Ishikawa (cell line): Measurements from ENCODE around the gene FCN1.

Source experiments
- CREB1 ChIP-seq: IDR thresholded peaks from 2 replicates; pipeline ENCODE4 v1.6.1; 2012; ENCODE audit warnings: low read depth
- EGR1 ChIP-seq: IDR thresholded peaks from 2 replicates; pipeline ENCODE4 v1.6.1; 2012
- EP300 ChIP-seq: IDR thresholded peaks from 2 replicates; pipeline ENCODE4 v1.6.1; 2012; ENCODE audit warnings: borderline replicate concordance
- NFIC ChIP-seq: IDR thresholded peaks from 2 replicates; pipeline ENCODE4 v1.6.1; 2012
- RAD21 ChIP-seq: IDR thresholded peaks from 2 replicates; pipeline ENCODE4 v1.6.1; 2012; ENCODE audit warnings: low read depth
- TAF1 ChIP-seq: IDR thresholded peaks from 2 replicates; pipeline ENCODE4 v1.6.1; 2012; ENCODE audit warnings: low read depth, mild to moderate bottlenecking
- TCF12 ChIP-seq: IDR thresholded peaks from 2 replicates; pipeline ENCODE4 v1.6.1; 2012; ENCODE audit warnings: low read depth
- TEAD4 ChIP-seq: IDR thresholded peaks from 2 replicates; pipeline ENCODE4 v1.6.1; 2012
- YY1 ChIP-seq: IDR thresholded peaks from 2 replicates; pipeline ENCODE4 v1.6.1; 2012; ENCODE audit warnings: low read depth
- ZBTB7A ChIP-seq: IDR thresholded peaks from 2 replicates; pipeline ENCODE4 v1.6.1; 2012; ENCODE audit warnings: low read depth
- TF ChIP-seq, protein P1 (sequence below): IDR thresholded peaks from 2 replicates; pipeline ENCODE4 v1.6.1; 2012; ENCODE audit warnings: low read depth, mild to moderate bottlenecking
- TF ChIP-seq, protein P2 (sequence below): IDR thresholded peaks from 2 replicates; pipeline ENCODE4 v1.6.1; 2012
- TF ChIP-seq, protein P3 (sequence below): IDR thresholded peaks from 2 replicates; pipeline ENCODE4 v1.6.1; 2012

DNA sequence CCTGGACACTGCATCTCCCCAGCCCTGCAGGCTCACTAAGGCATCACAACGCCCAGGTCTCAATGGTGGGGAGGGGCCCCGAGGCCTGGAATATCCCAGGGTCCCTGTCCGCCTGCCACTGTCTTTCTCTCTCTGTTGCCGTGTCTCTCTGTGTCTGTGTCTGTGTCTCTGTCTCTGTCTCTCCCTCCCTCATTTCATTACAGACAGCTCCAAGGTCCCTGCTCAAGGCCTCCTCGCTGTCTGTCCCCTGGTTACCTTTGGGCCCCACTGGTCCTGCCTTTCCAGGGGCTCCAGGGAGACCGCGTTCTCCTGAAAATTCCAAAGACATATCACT lies 3.2 kb downstream of the FCN1 start:
- TF ChIP-seq EP300: no peak
- no peak for TF ChIP-seq CREB1
- TF ChIP-seq, protein P1, sequence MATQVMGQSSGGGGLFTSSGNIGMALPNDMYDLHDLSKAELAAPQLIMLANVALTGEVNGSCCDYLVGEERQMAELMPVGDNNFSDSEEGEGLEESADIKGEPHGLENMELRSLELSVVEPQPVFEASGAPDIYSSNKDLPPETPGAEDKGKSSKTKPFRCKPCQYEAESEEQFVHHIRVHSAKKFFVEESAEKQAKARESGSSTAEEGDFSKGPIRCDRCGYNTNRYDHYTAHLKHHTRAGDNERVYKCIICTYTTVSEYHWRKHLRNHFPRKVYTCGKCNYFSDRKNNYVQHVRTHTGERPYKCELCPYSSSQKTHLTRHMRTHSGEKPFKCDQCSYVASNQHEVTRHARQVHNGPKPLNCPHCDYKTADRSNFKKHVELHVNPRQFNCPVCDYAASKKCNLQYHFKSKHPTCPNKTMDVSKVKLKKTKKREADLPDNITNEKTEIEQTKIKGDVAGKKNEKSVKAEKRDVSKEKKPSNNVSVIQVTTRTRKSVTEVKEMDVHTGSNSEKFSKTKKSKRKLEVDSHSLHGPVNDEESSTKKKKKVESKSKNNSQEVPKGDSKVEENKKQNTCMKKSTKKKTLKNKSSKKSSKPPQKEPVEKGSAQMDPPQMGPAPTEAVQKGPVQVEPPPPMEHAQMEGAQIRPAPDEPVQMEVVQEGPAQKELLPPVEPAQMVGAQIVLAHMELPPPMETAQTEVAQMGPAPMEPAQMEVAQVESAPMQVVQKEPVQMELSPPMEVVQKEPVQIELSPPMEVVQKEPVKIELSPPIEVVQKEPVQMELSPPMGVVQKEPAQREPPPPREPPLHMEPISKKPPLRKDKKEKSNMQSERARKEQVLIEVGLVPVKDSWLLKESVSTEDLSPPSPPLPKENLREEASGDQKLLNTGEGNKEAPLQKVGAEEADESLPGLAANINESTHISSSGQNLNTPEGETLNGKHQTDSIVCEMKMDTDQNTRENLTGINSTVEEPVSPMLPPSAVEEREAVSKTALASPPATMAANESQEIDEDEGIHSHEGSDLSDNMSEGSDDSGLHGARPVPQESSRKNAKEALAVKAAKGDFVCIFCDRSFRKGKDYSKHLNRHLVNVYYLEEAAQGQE: no peak
- TF ChIP-seq, protein P2, sequence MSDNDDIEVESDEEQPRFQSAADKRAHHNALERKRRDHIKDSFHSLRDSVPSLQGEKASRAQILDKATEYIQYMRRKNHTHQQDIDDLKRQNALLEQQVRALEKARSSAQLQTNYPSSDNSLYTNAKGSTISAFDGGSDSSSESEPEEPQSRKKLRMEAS: no peak
- TF ChIP-seq RAD21: no peak
- no peak for TF ChIP-seq TEAD4
- TF ChIP-seq TAF1: no peak
- no peak for TF ChIP-seq NFIC
- no peak for TF ChIP-seq YY1
- TF ChIP-seq EGR1: no peak
- TF ChIP-seq TCF12: no peak
- TF ChIP-seq ZBTB7A: no peak
- TF ChIP-seq, protein P3, sequence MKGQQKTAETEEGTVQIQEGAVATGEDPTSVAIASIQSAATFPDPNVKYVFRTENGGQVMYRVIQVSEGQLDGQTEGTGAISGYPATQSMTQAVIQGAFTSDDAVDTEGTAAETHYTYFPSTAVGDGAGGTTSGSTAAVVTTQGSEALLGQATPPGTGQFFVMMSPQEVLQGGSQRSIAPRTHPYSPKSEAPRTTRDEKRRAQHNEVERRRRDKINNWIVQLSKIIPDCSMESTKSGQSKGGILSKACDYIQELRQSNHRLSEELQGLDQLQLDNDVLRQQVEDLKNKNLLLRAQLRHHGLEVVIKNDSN: no peak
